Body of pancreas (tissue), 4 donors: ENCODE results near the gene LEUTX. TPM values are rescaled to one million over a fixed set of nuclear protein-coding genes. Genes with fewer than 3 reads are reported as not detected.
"Not testable (repeated sequence)": the region's sequence is repeated elsewhere in the genome, so short reads cannot be mapped to it uniquely, and the experiment has no call there.

ENCODE experiments used
- ATAC-seq: fragments of 150-250 bp; one replicate; pipeline ENCODE4 v1.9.1; 2016
- DNase-seq, 4 donors: peaks; one replicate each; pipeline ENCODE4 v3.0.0-alpha.2; 2019
- H3K27ac ChIP-seq, 4 donors: fragments of 200-600 bp; sonication (generic); 1 replicate in 3 of 4; 2 replicates in 1 of 4; pipeline versions ENCODE4 v1.5.1 to v1.6.1; 2016 to 2019; ENCODE audit warnings: mild to moderate bottlenecking in 1 of 4, mixed read lengths in 1 of 4, moderate library complexity in 1 of 4
- H3K27me3 ChIP-seq, 2 donors: fragments of 200-600 bp; sonication (generic); one replicate each; pipeline ENCODE4 v1.6.0; 2016; ENCODE audit warnings: mild to moderate bottlenecking in 1 of 2
- H3K36me3 ChIP-seq, 2 donors: fragments of 200-600 bp; sonication (generic); replicated peaks in 1 of 2; 2 replicates each; pipeline ENCODE4 v1.5.1; 2016; ENCODE audit warnings: low read depth in 2 of 2; ENCODE audit not compliant: insufficient read depth in 1 of 2
- H3K4me1 ChIP-seq: fragments of 200-600 bp; sonication (generic); one replicate; pipeline ENCODE4 v1.6.0; 2016
- H3K4me3 ChIP-seq, 2 donors: fragments of 200-600 bp; sonication (generic); 1 replicate in 1 of 2; 2 replicates in 1 of 2; pipeline ENCODE4 v1.5.1; 2016 to 2019
- H3K9me3 ChIP-seq, 3 donors: fragments of 200-600 bp; sonication (generic); 1 replicate in 2 of 3; 2 replicates in 1 of 3; pipeline ENCODE4 v1.5.1; 2016
- CTCF ChIP-seq, 7 experiments: fragments of 450-650 bp in 4 of 7; fragments of 200-600 bp in 3 of 7; sonication (generic) in 3 of 7; IDR thresholded peaks; one replicate each; pipeline ENCODE4 v1.5.1; 2016 to 2019; ENCODE audit warnings: antibody characterized with exemption in 7 of 7
- POLR2A ChIP-seq, 3 donors: fragments of 450-650 bp; IDR thresholded peaks; one replicate each; pipeline ENCODE4 v1.6.1; 2016; ENCODE audit warnings: antibody characterized with exemption in 3 of 3, mild to moderate bottlenecking in 2 of 3
- WGBS, 2 donors: methylation state at CpG; one replicate each; pipeline ENCODE4 v1.1.5; 2017; 5-methylcytosine and 5-hydroxymethylcytosine counted together
- intact Hi-C: fragments of 100-400 bp; cut with DNase I; formaldehyde crosslinking; loops from one replicate; pipeline ENCODE4 v1.15.1; 2023
- total RNA-seq, 2 donors: library from RNA; depleted of rRNA; stranded (reverse); fragments of >200 nt; gene quantifications; one replicate each; pipeline ENCODE4 v1.1.0, GENCODE V29; 2016

Gene LEUTX
- total RNA-seq, 2 donors from 2014 or later, result not detected

GRCh38 chr19:39752795-39753194 lies 25.9 kb upstream of the LEUTX start:
- Histone ChIP-seq H3K4me3 (no peak overlapping the region), H3K27ac (no peak overlapping the region), H3K4me1 (no peaks in the 10 kb centered on the region), H3K36me3 (no peaks in the 10 kb centered on the region), H3K9me3 (no peaks in the 10 kb centered on the region), H3K27me3 (no peaks in the 10 kb centered on the region)
- ATAC-seq, result no peak
- no peak for DNase-seq
- intact Hi-C loops, result no loop called here
- no peak for TF ChIP-seq CTCF (IDR thresholded peaks at IDR 0.05)
- no peak for TF ChIP-seq POLR2A (IDR thresholded peaks at IDR 0.05)

- DNase-seq, result no peak
- intact Hi-C loops, result no loop called here
- no peaks in the 10 kb centered on the region for H3K27me3 ChIP-seq
Measured at GRCh38 chr19:39754544-39754943, 24.1 kb upstream of the LEUTX start.

GRCh38 chr19:39754971-39755370 lies 23.7 kb upstream of the LEUTX start:
- no peak overlapping the region for H3K27ac ChIP-seq
- TF ChIP-seq CTCF (IDR thresholded peaks at IDR 0.05), result no peak
- TF ChIP-seq POLR2A (IDR thresholded peaks at IDR 0.05), result no peak
- ATAC-seq (no peak), DNase-seq (no peak)
- no peaks in the 10 kb centered on the region for H3K27me3 ChIP-seq
- no peaks in the 10 kb centered on the region for H3K9me3 ChIP-seq
- intact Hi-C loops, result no loop called here
- H3K4me1 ChIP-seq, result no peaks in the 10 kb centered on the region
- no peak overlapping the region for H3K4me3 ChIP-seq
- 56 to 64% methylated on average over 3 of the region's 3 CpGs for WGBS, 2 donors
- no peaks in the 10 kb centered on the region for H3K36me3 ChIP-seq

More at GRCh38 chr19:39754544-39754943, 24.1 kb upstream of the LEUTX start:
- no peak for ATAC-seq
- 79 to 84% methylated on average over 2 of the region's 2 CpGs for WGBS, 2 donors
- Histone ChIP-seq H3K36me3 (no peaks in the 10 kb centered on the region), H3K4me1 (no peaks in the 10 kb centered on the region), H3K27ac (no peak overlapping the region), H3K4me3 (no peak overlapping the region), H3K9me3 (no peaks in the 10 kb centered on the region)
- TF ChIP-seq POLR2A (IDR thresholded peaks at IDR 0.05) (no peak), CTCF (IDR thresholded peaks at IDR 0.05) (no peak)

GRCh38 chr19:39759457-39760184 lies 19.0 kb upstream of the LEUTX start:
- H3K27me3 ChIP-seq, result no peaks in the 10 kb centered on the region
- intact Hi-C loops, result no loop called here
- H3K4me3 ChIP-seq, result no peak overlapping the region
- no peak for ATAC-seq
- no peaks in the 10 kb centered on the region for H3K36me3 ChIP-seq
- TF ChIP-seq POLR2A (IDR thresholded peaks at IDR 0.05) (no peak), CTCF (IDR thresholded peaks at IDR 0.05) (no peak)
- DNase-seq, result no peak
- no peaks in the 10 kb centered on the region for H3K9me3 ChIP-seq
- H3K27ac ChIP-seq, result no peak overlapping the region
- no peaks in the 10 kb centered on the region for H3K4me1 ChIP-seq
- 64 to 68% methylated on average over 4 of the region's 4 CpGs for WGBS, 2 donors

- H3K4me1 ChIP-seq, H3K36me3 ChIP-seq, H3K27me3 ChIP-seq, ATAC-seq, intact Hi-C loops, H3K9me3 ChIP-seq, DNase-seq, H3K4me3 ChIP-seq, H3K27ac ChIP-seq: not testable (repeated sequence)
- WGBS, 2 donors, result 92 to 95% methylated on average over 1 of the region's 1 CpG
Measured at GRCh38 chr19:39761851-39762250, 16.8 kb upstream of the LEUTX start.
